ENCODE data around the gene SCYL3. TPM values are rescaled to one million over a fixed set of nuclear protein-coding genes. Genes with fewer than 3 reads are reported as not detected.

The SCYL3 gene
- total RNA-seq, 1 experiment from 2014 or later: 7.8 TPM

GRCh38 chr1:169906938-169907337 is 13.2 kb upstream of the SCYL3 start:
- Histone ChIP-seq H3K4me1 (replicated peaks; ENCODE audit: insufficient read depth) (no peaks in the 10 kb centered on the region), H3K27me3 (ENCODE audit: insufficient read depth, low read depth) (no peaks in the 10 kb centered on the region), H3K9me2 (ENCODE audit: insufficient read depth) (no peaks in the 10 kb centered on the region), H2AFZ (no peak overlapping the region), H3K79me2 (ENCODE audit: low read depth) (no peaks in the 10 kb centered on the region), H3K4me2 (no peak overlapping the region), H3K27ac (no peak overlapping the region), H3K9me3 (ENCODE audit: insufficient read depth, low read depth) (no peaks in the 10 kb centered on the region), H3F3A (ENCODE audit: insufficient read depth, low read depth) (no peaks in the 10 kb centered on the region), H4K20me1 (ENCODE audit: insufficient read depth) (no peaks in the 10 kb centered on the region), H3K4me3 (no peak overlapping the region), H3K36me3 (ENCODE audit: low read depth) (no peaks in the 10 kb centered on the region)
- no peak for DNase-seq
- intact Hi-C loops (cut with micrococcal nuclease; ENCODE audit: unreplicated experiment): no loop called here
- ChIA-PET CTCF (no interaction called here), POLR2A (ENCODE audit: unreplicated experiment) (interaction anchor here (0.6 kb wide), 1 partner anchor 1258 kb away, joined by 3 read pairs; no protein-coding TSS in a partner anchor)
- no peak for TF ChIP-seq CTCF (conservative IDR thresholded peaks at IDR 0.05)
- TF ChIP-seq EZH2 (IDR thresholded peaks at IDR 0.05; ENCODE audit: low read depth): no peak
- BruUV-seq (replicated peaks): no TSS peak

GRCh38 chr1:169904834-169905233 is 11.1 kb upstream of the SCYL3 start:
- DNase-seq: no peak
- H3K9me2 ChIP-seq (ENCODE audit: insufficient read depth): no peaks in the 10 kb centered on the region; the same call in 1 of the 2 replicates
- H3F3A ChIP-seq (ENCODE audit: insufficient read depth, low read depth): no peaks in the 10 kb centered on the region
- H3K4me3 ChIP-seq: no peak overlapping the region
- intact Hi-C loops (cut with micrococcal nuclease; ENCODE audit: unreplicated experiment): no loop called here
- no peak overlapping the region for H2AFZ ChIP-seq
- no peak overlapping the region for H3K27ac ChIP-seq
- CTCF ChIA-PET: no interaction called here
- H3K27me3 ChIP-seq (ENCODE audit: insufficient read depth, low read depth): no peaks in the 10 kb centered on the region
- H3K4me1 ChIP-seq (replicated peaks; ENCODE audit: insufficient read depth): no peaks in the 10 kb centered on the region
- H3K36me3 ChIP-seq (ENCODE audit: low read depth): no peaks in the 10 kb centered on the region
- no TSS peak for BruUV-seq (replicated peaks)
- no peak for TF ChIP-seq EZH2 (IDR thresholded peaks at IDR 0.05; ENCODE audit: low read depth)
- no peak for TF ChIP-seq CTCF (conservative IDR thresholded peaks at IDR 0.05)
- no peaks in the 10 kb centered on the region for H4K20me1 ChIP-seq (ENCODE audit: insufficient read depth)
- no peak overlapping the region for H3K4me2 ChIP-seq
- no peaks in the 10 kb centered on the region for H3K9me3 ChIP-seq (ENCODE audit: insufficient read depth, low read depth)
- POLR2A ChIA-PET (ENCODE audit: unreplicated experiment): no interaction called here
- no peaks in the 10 kb centered on the region for H3K79me2 ChIP-seq (ENCODE audit: low read depth)

GRCh38 chr1:169902751-169903150 is 9.1 kb upstream of the SCYL3 start:
- no peaks in the 10 kb centered on the region for H3K4me1 ChIP-seq (replicated peaks; ENCODE audit: insufficient read depth)
- H3K36me3 ChIP-seq (ENCODE audit: low read depth): no peaks in the 10 kb centered on the region
- no peak for TF ChIP-seq EZH2 (IDR thresholded peaks at IDR 0.05; ENCODE audit: low read depth)
- no peak for TF ChIP-seq CTCF (conservative IDR thresholded peaks at IDR 0.05)
- H2AFZ ChIP-seq: no peak overlapping the region
- H3K4me3 ChIP-seq: no peak overlapping the region
- intact Hi-C loops (cut with micrococcal nuclease; ENCODE audit: unreplicated experiment): no loop called here
- no peak overlapping the region for H3K27ac ChIP-seq
- H3K4me2 ChIP-seq: no peak overlapping the region
- ChIA-PET POLR2A (ENCODE audit: unreplicated experiment) (no interaction called here), CTCF (no interaction called here)
- H4K20me1 ChIP-seq (ENCODE audit: insufficient read depth): no peaks in the 10 kb centered on the region
- H3K27me3 ChIP-seq (ENCODE audit: insufficient read depth, low read depth): no peaks in the 10 kb centered on the region
- no TSS peak for BruUV-seq (replicated peaks)
- no peaks in the 10 kb centered on the region; the same call in 1 of the 2 replicates for H3K9me2 ChIP-seq (ENCODE audit: insufficient read depth)
- H3K79me2 ChIP-seq (ENCODE audit: low read depth): no peaks in the 10 kb centered on the region
- no peak for DNase-seq
- H3K9me3 ChIP-seq (ENCODE audit: insufficient read depth, low read depth): no peaks in the 10 kb centered on the region
- H3F3A ChIP-seq (ENCODE audit: insufficient read depth, low read depth): no peaks in the 10 kb centered on the region

Measured in PC-9 (cell line).